Heart left ventricle (tissue), 13 donors: ENCODE data around the gene EFCAB5.

Experiments used
- CTCF ChIP-seq, 12 donors: fragments of 200-600 bp; sonication (generic) in 4 of 12; IDR thresholded peaks; one replicate each; pipeline versions ENCODE4 v1.5.0 to v1.8.0; 2018 to 2022; ENCODE audit warnings: antibody characterized with exemption in 12 of 12, mild to moderate bottlenecking in 5 of 12
- POLR2A ChIP-seq, 2 donors: fragments of 450-650 bp; IDR thresholded peaks; one replicate each; pipeline ENCODE4 v1.6.1; 2017; ENCODE audit warnings: antibody characterized with exemption in 2 of 2, mild to moderate bottlenecking in 2 of 2, moderate library complexity in 2 of 2
- donor health status: ischemic (EF 13 %, LVEDD 7.1; RV severe dilation, severe dysfunction).
- donor health status: DM: no; HTN: yes; CAD: no.
- donor health status: DM: no; HTN: no; CAD: no.
- donor health status: ischemic (EF 25% LVEDD 6.9; RV normal size, moderate dysfunction).
- donor health status: ischemic (EF 25% LVEDD 5.7; RV mildly dilated, moderate dysfunction).
- donor health status: ischemic (EF 35%, LVEDD 5.7; RV mildly dilated, moderate dysfunction).
- donor health status: nonischemic (EF 11% LVEDD 7.7; RV severe dilation, severe dysfunction).
- donor health status: DM: yes; HTN: yes; CAD: no.
- donor health status: PGD.
- donor health status: ischemic (EF 29% LVEDD 5.4; RV normal size, mild dysfunction).
- donor health status: nonischemic (EF 23%, LVEDD 6.1; RV moderate dilation, normal function).

GRCh38 chr17:29958947-29959657, 17.7 kb downstream of the EFCAB5 start:
- TF ChIP-seq CTCF (IDR thresholded peaks at IDR 0.05) (no peak), POLR2A (IDR thresholded peaks at IDR 0.05) (no peak)
